ENCODE measurements around the gene TMCO1.
"Not testable (repeated sequence)": the region's sequence is repeated elsewhere in the genome, so short reads cannot be mapped to it uniquely, and the experiment has no call there.

TMCO1 gene

GRCh38 chr1:165768513-165769394 lies at the start of gene TMCO1:
TSS of gene TMCO1 (minus strand) at chr1:165768868. CDS start at chr1:165768751, 117 bp downstream.
- peak; percentile 99 for DNase-seq

DNA sequence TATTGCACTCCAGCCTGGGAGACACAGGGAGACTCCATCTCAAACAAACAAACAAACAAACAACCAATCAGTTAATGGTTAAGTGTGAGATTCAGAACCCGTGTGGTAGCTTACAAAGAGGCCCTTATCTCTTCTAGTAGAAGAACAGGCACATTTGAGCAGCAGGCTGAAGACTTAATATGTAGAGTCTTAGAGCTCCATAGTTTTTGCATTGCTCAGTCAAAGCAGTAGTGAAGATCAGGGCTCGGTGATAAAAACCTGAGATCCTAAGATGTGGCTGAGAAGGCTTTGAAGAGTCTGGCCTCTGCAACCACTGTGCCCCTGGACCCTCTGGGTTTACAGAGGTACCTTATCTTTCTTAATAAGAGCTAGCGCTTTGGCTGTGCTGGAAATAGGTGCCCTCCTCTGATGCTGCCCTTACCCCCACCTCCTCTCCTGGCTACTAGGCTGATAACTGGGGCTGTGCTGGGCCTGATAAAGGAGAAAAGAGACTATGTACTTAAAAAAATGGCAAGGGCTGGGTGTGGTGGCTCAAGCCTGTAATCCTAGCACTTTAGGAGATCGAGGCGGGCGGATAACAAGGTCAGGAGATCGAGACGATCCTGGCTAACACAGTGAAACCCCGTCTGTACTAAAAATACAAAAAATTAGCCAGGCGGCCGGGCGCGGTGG lies 48.3 kb upstream of the TMCO1 start:
- no peak for DNase-seq

DNA sequence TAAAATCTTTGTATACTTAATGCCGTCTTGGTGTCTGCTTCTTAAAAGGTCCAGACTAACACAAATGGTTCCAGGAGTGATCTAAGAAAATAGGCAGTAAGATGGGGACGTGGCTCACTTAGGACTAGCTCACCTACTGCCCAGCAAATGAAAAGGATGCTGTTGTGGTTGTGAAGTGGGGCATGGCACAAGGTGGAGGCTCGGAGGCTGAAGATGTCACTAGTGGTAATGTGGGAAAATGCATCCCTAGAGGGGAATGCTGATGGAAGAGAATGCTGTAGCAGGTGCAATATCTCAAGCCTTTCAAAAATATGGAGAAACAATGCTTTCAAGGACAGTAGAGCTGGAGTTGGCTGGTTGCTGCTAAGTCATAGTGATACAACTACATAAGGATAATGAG lies 47.5 kb upstream of the TMCO1 start:
- no peak for DNase-seq

- DNase-seq = no peak
Measured at GRCh38 chr1:165815725-165816124, 47.1 kb upstream of the TMCO1 start.

- no peak for DNase-seq
Measured at GRCh38 chr1:165807613-165808012, 38.9 kb upstream of the TMCO1 start.

DNA sequence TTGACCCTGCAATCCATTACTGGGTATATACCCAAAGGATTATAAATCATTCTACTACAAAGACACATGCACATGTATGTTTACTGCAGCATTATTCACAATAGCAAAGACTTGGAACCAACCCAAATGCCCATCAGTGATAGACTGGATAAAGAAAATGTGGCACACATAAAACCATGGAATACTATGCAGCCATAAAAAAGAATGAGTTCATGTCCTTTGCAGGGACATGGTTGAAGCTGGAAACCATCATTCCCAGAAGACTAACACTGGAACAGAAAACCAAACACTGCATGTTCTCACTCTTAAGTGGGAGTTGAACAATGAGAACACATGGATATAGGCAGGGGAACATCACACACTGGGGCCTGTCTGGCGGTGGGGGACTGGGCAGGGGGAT lies 35.8 kb upstream of the TMCO1 start:
- not testable (repeated sequence) for DNase-seq

GRCh38 chr1:165799387-165799786 lies 30.7 kb upstream of the TMCO1 start:
- DNase-seq = no peak

- peak; percentile 23 for DNase-seq
Measured at GRCh38 chr1:165795894-165796293, 27.2 kb upstream of the TMCO1 start.

- DNase-seq = no peak
Measured at GRCh38 chr1:165793951-165794350, 25.3 kb upstream of the TMCO1 start.

DNA sequence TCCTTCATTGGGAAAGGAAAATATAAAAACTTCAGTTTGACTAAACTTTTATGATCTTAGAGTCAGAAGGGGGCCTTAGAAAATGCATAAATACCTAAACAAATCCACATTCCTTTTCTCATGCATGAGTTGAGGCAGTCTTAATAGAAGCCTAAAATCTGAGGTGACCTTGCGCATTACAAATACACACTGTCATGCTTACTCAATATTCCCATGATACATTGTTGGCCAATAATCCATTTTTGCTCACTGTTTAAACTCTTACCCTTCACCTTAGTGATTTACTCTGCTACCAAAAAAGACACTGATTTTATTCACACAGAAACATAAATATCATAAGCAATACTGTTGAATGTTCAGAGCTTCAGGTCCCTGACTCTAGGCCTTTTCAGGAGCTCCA lies 19.1 kb upstream of the TMCO1 start:
- DNase-seq = no peak

DNA sequence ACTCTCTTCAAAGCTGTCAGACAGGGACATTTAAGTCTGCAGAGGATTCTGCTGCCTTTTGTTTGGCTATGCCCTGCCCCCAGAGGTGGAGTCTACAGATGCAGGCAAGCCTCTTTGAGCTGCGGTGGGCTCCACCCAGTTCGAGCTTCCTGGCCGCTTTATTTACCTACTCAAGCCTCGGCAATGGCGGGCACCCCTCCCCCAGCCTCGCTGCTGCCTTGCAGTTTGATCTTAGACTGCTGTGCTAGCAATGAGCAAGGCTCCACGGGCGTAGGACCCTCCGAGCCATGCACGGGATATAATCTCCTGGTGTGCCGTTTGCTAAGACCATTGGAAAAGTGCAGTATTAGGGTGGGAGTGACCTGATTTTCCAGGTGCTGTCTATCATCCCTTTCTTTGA lies 14.9 kb upstream of the TMCO1 start:
- not testable (repeated sequence) for DNase-seq

DNA sequence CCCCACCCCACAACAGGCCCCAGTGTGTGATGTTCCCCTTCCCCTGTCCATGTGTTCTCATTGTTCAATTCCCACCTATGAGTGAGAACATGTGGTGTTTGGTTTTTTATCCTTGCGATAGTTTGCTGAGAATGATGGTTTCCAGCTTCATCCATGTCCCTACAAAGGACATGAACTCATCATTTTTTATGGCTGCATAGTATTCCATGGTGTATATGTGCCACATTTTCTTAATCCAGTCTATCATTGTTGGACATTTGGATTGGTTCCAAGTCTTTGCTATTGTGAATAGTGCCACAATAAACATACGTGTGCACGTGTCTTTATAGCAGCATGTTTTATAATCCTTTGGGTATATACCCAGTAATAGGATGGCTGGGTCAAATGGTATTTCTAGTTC lies 9.5 kb upstream of the TMCO1 start:
- DNase-seq = not testable (repeated sequence)

- no peak for DNase-seq
Measured at GRCh38 chr1:165773324-165773965, 4.8 kb upstream of the TMCO1 start.

DNA sequence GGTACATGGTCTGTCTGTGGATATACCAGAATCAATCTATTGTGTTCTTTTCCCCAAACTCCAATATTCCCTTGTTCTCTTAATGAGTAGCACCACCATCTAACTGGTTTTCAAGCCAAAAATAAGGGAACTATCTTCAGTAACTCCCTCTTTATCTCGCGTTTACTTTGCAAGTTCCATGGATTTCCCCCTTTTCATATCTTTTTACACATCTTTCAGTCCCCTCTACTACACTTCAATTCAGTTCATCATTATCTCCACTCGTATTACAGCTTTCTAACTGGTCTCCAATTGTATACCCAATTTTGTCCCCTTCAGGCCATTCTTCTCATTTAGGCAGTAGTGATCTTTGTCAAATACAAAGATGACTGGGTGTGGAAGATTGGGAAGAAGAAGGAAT lies 4.1 kb upstream of the TMCO1 start:
- no peak for DNase-seq

DNA sequence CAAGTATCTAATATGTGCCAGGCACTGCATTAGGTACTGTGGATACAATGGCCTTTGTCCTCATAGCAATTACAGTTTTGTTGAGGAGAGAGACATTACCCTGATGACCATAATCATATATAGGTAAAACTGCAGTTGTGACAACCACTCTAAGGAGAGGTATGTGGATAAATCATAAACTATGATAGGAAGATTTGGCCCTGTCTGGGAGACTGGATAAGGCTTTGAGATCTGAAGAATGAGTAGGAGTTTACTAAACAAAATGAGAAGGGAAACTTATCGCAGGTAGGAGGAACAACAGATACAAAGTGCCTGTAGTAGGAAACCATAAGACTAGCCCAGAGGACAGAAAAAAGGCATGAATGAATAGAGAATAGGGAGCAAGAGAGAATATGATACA lies 4.4 kb downstream of the TMCO1 start:
- DNase-seq = no peak

DNA sequence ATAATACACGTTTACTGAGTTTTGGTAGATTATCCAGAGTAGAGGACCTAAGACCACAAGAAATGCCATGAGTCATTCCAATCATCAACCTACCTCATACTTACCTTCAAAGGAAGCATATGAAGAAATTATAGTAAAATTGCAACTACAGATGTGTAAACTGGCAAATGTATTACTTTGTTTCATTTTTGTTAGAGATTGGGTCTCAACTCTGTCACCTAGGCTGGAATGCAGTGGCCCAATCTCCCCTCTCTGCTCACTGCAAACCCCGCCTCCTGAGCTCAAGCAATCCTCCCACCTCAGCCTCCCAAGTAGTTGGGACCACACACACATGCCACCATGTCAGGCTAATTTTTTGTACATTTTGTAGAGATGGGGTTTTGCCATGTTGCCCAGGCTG lies 5.2 kb downstream of the TMCO1 start:
- DNase-seq = no peak

DNA sequence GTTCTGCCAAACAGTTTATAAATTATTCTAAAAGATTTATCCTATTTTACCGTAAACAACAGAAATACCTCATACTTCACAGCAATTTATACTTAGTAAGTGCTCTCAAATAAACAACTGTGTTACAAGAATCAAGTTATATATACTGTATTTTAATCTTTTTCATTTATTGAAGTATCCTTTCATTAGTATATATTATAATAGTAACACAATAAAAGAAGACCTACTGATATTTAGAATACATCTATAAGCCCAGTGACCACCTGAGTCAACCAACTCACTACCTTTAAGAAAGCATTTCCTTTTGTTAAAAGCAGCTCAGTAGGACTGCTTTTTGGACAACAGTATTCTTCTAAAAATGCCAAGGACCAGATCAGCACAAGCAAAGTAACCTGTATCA lies 5.9 kb downstream of the TMCO1 start:
- no peak for DNase-seq

- DNase-seq = no peak
Measured at GRCh38 chr1:165759095-165759494, 9.6 kb downstream of the TMCO1 start.

- DNase-seq = no peak
Measured at GRCh38 chr1:165755393-165756010, 13.2 kb downstream of the TMCO1 start.

DNA sequence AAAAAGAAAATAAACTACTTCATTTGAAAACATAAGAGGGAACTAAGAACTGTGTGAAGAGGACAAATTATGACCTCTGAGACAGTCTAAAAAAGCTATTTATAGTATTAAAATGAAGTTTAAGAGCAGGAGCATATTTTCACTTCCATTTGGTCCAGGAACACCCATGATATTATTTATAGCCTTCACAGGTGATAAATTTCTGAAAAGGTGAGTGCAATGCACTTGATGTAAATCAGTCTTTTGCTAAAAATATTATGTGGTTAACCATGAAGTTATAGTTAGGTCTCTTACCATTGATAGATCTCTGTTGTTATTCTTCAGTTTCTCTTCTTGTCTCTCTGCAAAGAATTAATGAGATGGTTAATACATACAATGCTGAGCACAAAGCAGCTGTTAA lies 14.7 kb downstream of the TMCO1 start:
- DNase-seq = no peak

DNA sequence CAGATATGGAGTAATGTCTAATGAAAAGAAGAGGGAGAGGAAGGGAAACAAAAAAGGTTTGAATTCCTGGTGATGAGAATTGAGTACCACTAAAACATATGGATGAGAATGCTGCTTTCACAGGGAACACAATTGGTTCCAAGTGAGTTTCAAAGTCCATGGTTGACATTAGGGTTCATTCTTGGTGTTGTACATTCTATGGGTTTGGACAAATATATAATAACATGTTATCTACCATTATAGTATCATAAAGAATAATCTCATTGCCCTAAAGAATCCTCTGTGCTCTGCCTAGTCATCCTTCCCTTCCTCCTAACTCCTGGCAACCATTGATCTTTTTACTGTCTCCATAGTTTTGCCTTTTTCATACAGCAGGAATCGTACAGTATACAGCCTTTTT lies 20.1 kb downstream of the TMCO1 start:
- DNase-seq = no peak

GRCh38 chr1:165747632-165748447 lies 20.8 kb downstream of the TMCO1 start:
- DNase-seq = no peak

DNA sequence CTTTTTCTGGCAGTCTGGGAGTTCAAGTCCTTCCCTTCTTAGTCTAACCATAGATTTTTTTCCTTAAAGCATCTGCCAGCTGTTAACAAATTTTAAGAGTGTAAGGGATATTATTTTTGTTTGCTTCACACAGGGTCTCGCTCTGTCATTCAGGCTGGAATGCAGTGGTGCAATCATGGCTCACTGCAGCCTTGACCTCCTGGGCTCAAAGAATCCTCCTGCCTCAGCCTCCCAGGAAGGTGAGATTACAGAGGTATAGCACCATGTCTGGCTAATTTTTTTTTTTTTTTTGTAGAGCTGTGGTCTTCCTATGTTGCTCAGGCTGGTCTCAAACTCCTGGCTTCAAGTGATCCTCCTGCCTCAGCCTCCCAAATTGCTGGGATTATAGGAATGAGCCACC lies 23.8 kb downstream of the TMCO1 start:
- not testable (repeated sequence) for DNase-seq

All from NCI-H82 (cell line).